ENCODE results near the gene LSM10. TPM values are rescaled to one million over a fixed set of nuclear protein-coding genes. Genes with fewer than 3 reads are reported as not detected.

LSM10 gene
- total and polyA plus RNA-seq, 9 of the 15 experiments (the other 6 are each of a cell fraction or from before 2014, with no cell fraction given), result 13.2 to 146 (median 68.9) TPM

DNA sequence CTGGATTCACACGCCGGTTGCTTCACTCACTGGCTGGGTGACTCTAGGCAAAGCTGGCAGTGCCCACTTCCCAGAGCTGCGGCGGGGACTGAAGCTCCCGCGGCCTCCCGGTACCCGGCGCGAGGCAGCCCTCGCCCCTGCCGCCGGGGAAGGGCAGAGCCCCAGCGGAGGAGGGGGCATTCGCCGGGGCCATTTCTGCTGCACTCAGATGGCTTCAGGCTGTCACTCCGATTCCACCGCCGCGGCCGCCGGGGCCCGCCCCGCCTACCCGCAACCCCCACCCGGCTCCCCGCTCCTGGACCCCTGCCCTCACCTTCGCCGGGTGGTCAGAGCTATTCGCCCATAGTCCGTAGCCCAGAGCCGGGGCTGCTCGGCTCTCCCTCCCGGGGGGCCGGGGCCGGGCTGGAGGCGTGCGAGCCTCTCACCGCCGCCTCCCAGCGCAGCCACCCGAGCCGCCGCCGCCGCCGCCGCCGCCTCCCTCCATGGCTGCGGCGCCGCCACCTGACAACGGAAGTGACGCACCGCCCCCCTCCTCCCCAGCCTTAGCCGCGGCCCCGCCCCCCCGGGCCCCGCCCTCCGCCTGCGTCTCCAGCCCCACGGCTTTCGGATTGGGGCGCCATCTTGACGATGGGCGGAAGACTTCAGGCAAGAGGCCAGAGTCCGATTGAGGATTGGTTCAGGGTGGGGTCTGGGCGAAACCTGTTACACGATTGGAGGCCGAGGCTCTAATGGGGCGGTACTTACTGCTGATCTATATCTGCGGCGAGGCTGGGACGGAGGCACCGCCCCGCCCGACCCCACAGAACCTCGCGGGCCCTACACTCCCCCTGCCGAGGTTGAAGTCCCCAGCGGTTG, 12.1 kb downstream of the LSM10 start, which contains the start of gene STK40 (continued):
- no peak for TF ChIP-seq NFE2L1 (tag; IDR thresholded peaks at IDR 0.05; ENCODE audit: borderline replicate concordance, low read depth)
- TF ChIP-seq ZNF24 (IDR thresholded peaks at IDR 0.05), result no peak
- no peak for TF ChIP-seq YBX1 (IDR thresholded peaks at IDR 0.05)
- TF ChIP-seq, protein P1, sequence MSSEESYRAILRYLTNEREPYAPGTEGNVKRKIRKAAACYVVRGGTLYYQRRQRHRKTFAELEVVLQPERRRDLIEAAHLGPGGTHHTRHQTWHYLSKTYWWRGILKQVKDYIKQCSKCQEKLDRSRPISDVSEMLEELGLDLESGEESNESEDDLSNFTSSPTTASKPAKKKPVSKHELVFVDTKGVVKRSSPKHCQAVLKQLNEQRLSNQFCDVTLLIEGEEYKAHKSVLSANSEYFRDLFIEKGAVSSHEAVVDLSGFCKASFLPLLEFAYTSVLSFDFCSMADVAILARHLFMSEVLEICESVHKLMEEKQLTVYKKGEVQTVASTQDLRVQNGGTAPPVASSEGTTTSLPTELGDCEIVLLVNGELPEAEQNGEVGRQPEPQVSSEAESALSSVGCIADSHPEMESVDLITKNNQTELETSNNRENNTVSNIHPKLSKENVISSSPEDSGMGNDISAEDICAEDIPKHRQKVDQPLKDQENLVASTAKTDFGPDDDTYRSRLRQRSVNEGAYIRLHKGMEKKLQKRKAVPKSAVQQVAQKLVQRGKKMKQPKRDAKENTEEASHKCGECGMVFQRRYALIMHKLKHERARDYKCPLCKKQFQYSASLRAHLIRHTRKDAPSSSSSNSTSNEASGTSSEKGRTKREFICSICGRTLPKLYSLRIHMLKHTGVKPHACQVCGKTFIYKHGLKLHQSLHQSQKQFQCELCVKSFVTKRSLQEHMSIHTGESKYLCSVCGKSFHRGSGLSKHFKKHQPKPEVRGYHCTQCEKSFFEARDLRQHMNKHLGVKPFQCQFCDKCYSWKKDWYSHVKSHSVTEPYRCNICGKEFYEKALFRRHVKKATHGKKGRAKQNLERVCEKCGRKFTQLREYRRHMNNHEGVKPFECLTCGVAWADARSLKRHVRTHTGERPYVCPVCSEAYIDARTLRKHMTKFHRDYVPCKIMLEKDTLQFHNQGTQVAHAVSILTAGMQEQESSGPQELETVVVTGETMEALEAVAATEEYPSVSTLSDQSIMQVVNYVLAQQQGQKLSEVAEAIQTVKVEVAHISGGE (CRISPR knock-in tag; IDR thresholded peaks at IDR 0.05), result no peak; a peak in 1 of 6 replicates
- no peak for TF ChIP-seq MIER1 (IDR thresholded peaks at IDR 0.05; ENCODE audit: low read depth)
- peak; percentile 59; the same call in 1 of the 2 replicates for TF ChIP-seq GATAD2B (IDR thresholded peaks at IDR 0.05; ENCODE audit: borderline replicate concordance)
- TF ChIP-seq LARP7 (IDR thresholded peaks at IDR 0.05), result no peak
- no peak for TF ChIP-seq ZNF57 (CRISPR knock-in tag; IDR thresholded peaks at IDR 0.05)
- no peak; the same call in 1 of the 2 replicates for TF ChIP-seq NFE2 (IDR thresholded peaks at IDR 0.05; ENCODE audit: low read depth)
- TF ChIP-seq ZNF277 (CRISPR knock-in tag; IDR thresholded peaks at IDR 0.05; ENCODE audit: borderline replicate concordance), result no peak
- TF ChIP-seq KDM5B (IDR thresholded peaks at IDR 0.05; ENCODE audit: insufficient replicate concordance, low read depth, low read length), result no peak
- peak in 1 of 2 experiments; percentile 41; a peak in 2 of 4 replicates for TF ChIP-seq TBL1XR1 (IDR thresholded peaks at IDR 0.05; ENCODE audit: low read length in 2 of 2)
- no peak for TF ChIP-seq CBFA2T2 (conservative IDR thresholded peaks at IDR 0.05)
- TF ChIP-seq POLR3A (IDR thresholded peaks at IDR 0.05; ENCODE audit: borderline replicate concordance, extremely low read depth, insufficient read depth, insufficient read length), result no peak
- TF ChIP-seq ZFP91 (CRISPR knock-in tag; IDR thresholded peaks at IDR 0.05), result no peak
- no peak for TF ChIP-seq BRD4 (IDR thresholded peaks at IDR 0.05)
- no peak for TF ChIP-seq POLR2B (IDR thresholded peaks at IDR 0.05; ENCODE audit: low read depth, partially characterized antibody)
- TF ChIP-seq HNRNPUL1 (IDR thresholded peaks at IDR 0.05; ENCODE audit: low read length), result no peak
- TF ChIP-seq ZBTB12 (CRISPR knock-in tag; IDR thresholded peaks at IDR 0.05), result peak; percentile 55
- no peak; the same call in 1 of the 2 replicates for TF ChIP-seq RUNX1 (IDR thresholded peaks at IDR 0.05; ENCODE audit: low read depth)

Measured in K562 (cell line).